ENCODE measurements around the gene TMEM240. TPM values are rescaled to one million over a fixed set of nuclear protein-coding genes. Genes with fewer than 3 reads are reported as not detected.
"Not testable (repeated sequence)": the region's sequence is repeated elsewhere in the genome, so short reads cannot be mapped to it uniquely, and the experiment has no call there.

The TMEM240 gene
- total RNA-seq: 2.1 TPM

GRCh38 chr1:1540090-1540817, at the start of gene TMEM240:
TMEM240 (minus strand) TSS chr1:1540624; CDS start chr1:1540346, 278 bp downstream.
- peak; percentile 69 for DNase-seq

GRCh38 chr1:1583347-1584010, 43.1 kb upstream of the TMEM240 start:
- no peak for DNase-seq

DNA sequence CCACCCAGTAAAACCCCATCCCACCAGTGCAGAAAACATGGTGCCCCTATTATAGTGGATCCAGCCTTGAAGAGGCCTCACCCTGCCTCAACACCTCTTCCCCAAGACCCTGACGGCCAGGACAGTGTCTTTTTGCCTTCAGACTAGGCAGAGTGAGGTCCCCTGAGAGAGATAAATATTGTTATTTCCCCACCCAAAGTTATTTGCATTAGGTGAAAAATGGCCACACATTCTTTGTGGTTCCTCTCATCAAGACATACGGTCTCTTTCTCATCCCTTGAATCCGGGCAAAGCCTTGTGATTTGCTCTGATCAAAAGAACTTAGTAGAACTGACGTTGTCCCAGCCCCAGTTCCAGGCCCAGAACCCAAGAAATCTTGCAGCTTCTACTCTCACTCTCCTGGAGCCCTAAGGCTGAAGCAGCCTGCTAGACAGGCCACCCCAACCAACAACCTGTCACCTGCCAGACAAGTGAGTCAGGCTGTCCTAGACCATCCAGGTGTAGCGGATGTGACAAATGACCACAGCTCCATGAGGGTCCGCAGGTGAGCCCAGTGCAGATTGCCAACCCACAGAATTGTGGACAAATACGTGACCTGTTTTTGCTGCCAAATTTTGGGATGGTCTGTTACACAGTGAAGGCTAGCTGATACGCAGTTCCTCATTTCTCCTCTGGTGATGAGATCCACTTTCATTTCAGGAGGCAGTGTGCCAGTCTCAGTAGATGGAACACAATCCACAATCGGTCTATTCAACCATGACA, 42.3 kb upstream of the TMEM240 start:
- DNase-seq: no peak

DNA sequence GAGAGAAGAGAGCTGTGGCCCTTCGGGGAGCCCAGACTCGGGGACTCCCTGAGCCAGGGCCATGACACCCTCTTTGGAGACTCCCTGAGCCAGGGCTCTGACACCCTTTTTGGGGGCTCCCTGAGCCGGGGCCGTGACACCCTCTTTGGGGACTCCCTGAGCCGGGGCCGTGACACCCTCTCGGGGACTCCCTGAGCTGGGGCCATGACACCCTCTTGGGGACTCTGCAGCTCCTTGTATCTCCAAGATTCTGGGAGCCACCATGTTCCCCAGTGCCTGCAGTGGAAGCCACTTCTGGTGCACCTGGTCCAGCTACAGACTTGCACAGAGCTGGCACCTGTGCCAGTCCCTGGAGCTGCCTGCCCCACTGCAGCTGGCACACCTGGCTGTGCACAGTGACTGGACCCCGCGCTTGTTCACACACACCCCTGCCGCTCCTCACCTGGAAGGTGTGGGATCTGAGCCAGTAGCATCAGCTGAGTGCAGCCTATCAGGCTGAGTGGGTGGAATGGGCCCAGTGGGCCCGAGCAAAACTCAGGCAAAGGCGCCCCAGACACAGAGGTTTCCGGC, 38.0 kb upstream of the TMEM240 start:
- DNase-seq: no peak

GRCh38 chr1:1577367-1578011, 37.1 kb upstream of the TMEM240 start:
- DNase-seq: no peak

GRCh38 chr1:1574721-1575537, 34.5 kb upstream of the TMEM240 start, which contains the start of gene SSU72:
SSU72 (minus strand) TSS chr1:1574863; CDS start chr1:1574557, 306 bp downstream.
- DNase-seq: peak; percentile 88

DNA sequence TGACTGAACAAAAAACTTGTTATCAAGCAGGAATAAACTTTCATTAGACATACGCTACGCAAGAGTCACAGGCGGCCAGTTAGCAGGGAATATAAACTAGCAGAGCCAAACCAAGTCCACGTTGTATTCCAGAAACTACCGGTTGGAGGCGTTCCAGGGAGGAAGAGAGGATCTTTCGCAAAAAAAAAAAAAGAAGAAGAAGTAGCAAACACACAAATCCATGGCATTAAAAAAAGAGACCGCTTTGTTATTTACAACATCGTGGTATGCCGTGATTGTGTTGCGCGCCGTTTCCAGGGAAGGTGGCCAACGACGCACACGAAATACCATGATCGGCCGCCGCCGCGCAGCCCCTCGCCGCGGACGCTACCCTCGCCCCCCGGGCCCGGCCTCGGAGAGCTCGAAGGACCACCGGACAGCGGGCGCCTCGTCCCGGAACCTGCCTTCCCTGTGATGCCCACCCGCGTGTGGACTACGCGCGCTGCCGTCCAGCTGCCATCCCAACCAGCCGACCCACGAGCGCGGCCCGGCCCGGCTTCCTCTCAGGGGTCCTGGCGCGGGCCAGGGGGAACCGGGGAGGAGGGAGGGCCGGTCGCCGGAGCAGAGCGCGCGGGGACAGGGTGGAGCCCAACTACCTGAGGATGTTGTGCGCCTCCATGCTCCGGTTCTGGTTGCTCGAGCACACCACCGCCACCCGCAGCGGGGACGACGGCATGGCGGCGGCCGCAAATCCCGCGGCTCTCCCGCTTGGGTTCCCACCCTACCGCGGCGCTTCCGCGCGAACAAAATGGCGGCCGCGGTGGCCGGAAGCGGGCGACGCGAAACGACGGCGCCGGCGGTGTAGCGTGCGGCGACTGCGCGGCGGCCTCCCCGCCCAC, 33.7 kb upstream of the TMEM240 start:
- DNase-seq: peak; percentile 28

DNA sequence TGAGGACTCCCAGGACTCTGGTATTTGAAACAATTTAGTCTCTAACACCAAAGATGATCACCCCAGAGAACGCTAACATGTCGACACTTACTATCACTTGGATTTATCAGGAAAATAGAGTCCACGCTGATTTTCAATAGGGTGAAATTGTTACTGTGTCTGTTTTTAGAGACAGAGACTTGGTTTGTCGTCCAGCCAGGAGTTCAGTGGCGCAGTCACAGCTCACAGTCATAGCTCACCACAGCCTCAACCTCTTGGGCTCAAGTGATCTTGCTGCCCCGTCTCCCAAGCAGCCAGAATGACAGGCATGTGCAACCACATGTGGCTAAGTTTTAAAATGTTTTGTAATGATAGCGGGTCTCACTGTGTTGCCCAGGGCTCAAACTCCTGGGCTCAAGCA, 28.9 kb upstream of the TMEM240 start:
- DNase-seq: no peak

GRCh38 chr1:1567891-1568291, 27.5 kb upstream of the TMEM240 start:
- no peak for DNase-seq

GRCh38 chr1:1567152-1567875, 26.9 kb upstream of the TMEM240 start:
- no peak for DNase-seq

DNA sequence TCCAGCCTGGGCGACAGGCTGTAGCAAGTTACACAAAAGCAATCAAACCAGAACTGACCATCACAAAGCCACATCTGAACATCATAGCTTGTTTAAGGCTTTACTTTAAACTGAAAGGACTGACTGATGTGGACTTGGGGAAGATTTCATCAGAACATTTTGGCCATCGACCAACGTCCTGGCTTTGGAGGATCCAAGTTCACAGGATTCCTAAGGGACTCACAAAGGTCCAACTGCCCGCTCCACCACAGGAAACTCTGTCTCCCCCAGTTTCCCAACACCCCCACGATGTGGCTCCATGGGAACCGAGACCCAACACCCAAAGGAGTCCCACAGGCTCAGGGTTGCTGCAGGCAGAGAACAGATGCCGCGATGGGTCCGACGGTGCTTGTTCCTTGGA, 24.9 kb upstream of the TMEM240 start:
- DNase-seq: no peak

GRCh38 chr1:1564268-1564667, 23.8 kb upstream of the TMEM240 start:
- DNase-seq: no peak

GRCh38 chr1:1563688-1564087, 23.3 kb upstream of the TMEM240 start:
- no peak for DNase-seq

DNA sequence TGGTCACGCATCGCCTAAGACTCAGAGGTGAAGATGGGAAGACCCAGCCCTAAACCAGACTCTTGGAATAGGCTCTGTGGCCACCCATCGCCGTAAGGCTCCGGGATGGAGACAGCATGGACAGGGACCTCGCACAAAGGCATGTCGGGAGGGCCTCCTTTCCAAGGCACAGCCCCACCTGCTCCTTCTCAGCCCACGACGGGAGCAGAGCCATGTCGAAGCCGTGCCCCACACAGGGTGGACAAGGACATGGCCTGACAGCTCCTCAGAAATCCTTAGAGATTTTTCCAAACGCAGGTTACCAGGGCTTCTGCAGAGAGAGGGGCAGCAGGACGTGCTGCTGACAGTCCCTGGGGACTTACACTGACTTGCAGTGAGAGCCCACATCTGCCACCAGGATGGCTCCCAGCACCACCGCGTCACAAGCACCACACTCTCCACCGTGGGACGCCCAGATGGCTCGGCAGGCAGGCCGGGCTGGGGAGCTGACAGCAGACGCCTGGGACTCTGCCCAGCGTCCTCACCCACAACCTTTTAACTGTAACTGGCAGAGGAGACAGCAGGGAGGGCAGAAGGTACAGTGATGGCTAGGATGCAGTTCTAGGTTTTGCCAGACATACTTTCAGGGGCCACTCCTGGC, 22.3 kb upstream of the TMEM240 start:
- DNase-seq: no peak

DNA sequence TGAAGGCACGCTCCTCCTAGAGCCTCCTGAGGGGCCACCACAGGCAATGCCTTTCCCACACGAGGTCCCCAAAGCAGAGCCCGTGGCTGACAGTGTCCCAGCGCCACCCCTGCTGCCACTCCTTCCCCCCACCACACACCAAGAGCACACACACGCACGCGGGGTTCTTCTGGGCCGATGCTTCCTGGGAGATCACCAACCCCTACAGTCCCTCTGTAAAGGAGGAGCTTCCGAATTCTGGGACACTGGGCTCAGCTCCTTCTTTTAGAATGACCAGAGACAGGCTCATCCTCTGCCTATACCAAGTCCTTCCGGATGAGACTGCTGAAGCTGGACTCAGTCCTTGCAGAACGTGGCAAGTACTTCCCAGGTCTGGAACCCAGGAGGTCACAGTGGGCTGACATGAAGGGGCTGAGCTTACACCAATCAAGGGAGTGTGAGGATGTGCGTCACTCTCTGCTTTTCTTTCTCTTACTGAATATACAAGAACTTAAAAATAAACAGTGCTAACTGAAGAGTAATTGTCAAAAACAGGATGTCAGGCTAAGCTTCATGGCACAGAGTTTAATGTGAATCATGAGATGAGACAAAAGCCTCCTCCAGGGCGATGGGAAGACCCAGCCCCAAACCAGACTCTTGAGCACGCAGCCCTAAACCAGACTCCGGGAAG, 21.5 kb upstream of the TMEM240 start:
- no peak for DNase-seq

DNA sequence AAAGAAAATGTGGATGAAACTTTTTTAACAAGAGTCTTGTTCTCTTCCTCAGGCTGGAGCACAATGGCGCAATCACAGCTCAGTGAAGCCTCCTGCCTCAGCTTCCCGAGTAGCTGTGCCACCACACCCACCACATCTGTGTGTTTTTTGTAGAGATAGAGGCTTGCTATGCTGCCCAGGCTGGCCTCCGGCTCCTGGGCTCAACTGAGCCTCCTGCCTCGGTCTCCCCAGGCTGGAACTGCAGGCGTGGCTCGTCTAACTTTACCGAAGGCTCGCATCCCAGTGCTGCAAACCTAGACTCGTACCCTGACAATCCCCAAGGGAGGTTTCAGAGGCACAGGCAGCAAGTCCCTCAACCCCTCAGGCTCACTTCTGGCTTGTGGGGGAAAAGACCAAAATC, 19.8 kb upstream of the TMEM240 start:
- DNase-seq: no peak

DNA sequence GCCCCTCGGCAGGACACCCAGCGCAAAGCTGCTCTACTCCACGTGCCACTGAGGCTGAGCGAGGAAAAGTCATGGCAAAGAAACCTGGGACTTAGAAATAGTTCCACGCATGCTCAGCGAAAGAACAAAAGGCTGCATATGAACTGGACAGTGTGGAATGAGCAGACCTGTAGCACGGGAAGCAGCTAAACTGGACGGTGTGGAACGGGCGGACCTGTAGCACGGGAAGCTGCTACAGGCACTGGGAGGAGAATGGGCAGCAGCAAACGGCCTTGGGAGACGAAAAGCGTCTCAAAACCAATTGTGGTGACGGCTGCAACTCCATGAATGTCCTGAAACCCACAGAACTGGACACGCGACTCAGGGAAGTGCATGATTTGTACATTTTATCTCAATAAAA, 18.6 kb upstream of the TMEM240 start:
- no peak for DNase-seq

GRCh38 chr1:1558591-1558990, 18.2 kb upstream of the TMEM240 start:
- no peak for DNase-seq

DNA sequence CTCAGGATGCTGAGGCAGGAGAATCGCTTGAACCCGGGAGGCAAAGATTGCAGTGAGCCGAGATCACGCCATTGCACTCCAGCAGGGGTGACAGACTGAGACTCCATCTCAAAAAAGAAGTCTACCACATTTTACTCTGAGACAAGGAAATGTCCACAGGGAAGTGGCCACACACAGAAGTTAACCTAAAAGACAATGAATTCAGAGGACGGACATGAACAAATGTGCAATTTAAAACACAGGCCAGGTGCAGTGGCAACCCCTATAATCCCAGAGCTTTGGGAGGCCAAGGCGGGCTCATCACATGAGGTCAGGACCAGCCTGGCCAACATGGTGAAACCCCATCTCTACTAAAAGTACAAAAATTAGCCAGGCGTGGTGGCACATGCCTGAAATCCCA, 17.3 kb upstream of the TMEM240 start:
- not testable (repeated sequence) for DNase-seq
